ENCODE measurements around the gene PSMD2.

Gene PSMD2

GRCh38 chr3:184328516-184328915, 29.5 kb downstream of the PSMD2 start:
- no peaks in the 10 kb centered on the region for H3K27me3 ChIP-seq (replicated peaks; ENCODE audit: control insufficient read depth, insufficient read depth, low read length)
- DNase-seq (ENCODE audit: extremely low read depth, insufficient read length), result no peak
- H3K36me3 ChIP-seq (ENCODE audit: control insufficient read depth, insufficient read depth, low read length), result peaks cover 59% of the 10 kb centered on the region
- H3K4me3 ChIP-seq (replicated peaks; ENCODE audit: low read depth, low read length), result no peak overlapping the region
- no peak for TF ChIP-seq CTCF (IDR thresholded peaks at IDR 0.05; ENCODE audit: insufficient read depth, low read length, poor library complexity, severe bottlenecking)

GRCh38 chr3:184332370-184333090, 33.5 kb downstream of the PSMD2 start:
- no peak for DNase-seq (ENCODE audit: extremely low read depth, insufficient read length)
- no peak for TF ChIP-seq CTCF (IDR thresholded peaks at IDR 0.05; ENCODE audit: insufficient read depth, low read length, poor library complexity, severe bottlenecking)
- Histone ChIP-seq H3K36me3 (ENCODE audit: control insufficient read depth, insufficient read depth, low read length) (peaks cover 36% of the 10 kb centered on the region), H3K27me3 (replicated peaks; ENCODE audit: control insufficient read depth, insufficient read depth, low read length) (no peaks in the 10 kb centered on the region), H3K4me3 (replicated peaks; ENCODE audit: low read depth, low read length) (no peak overlapping the region)

- DNase-seq (ENCODE audit: extremely low read depth, insufficient read length), result no peak
- no peak for TF ChIP-seq CTCF (IDR thresholded peaks at IDR 0.05; ENCODE audit: insufficient read depth, low read length, poor library complexity, severe bottlenecking)
- peaks cover 32% of the 10 kb centered on the region for H3K36me3 ChIP-seq (ENCODE audit: control insufficient read depth, insufficient read depth, low read length)
- H3K4me3 ChIP-seq (replicated peaks; ENCODE audit: low read depth, low read length), result no peak overlapping the region
- H3K27me3 ChIP-seq (replicated peaks; ENCODE audit: control insufficient read depth, insufficient read depth, low read length), result no peaks in the 10 kb centered on the region
Measured at GRCh38 chr3:184333190-184333589, 34.1 kb downstream of the PSMD2 start.

GRCh38 chr3:184333700-184334099, 34.7 kb downstream of the PSMD2 start:
- Histone ChIP-seq H3K36me3 (ENCODE audit: control insufficient read depth, insufficient read depth, low read length) (peaks cover 29% of the 10 kb centered on the region), H3K4me3 (replicated peaks; ENCODE audit: low read depth, low read length) (no peak overlapping the region), H3K27me3 (replicated peaks; ENCODE audit: control insufficient read depth, insufficient read depth, low read length) (no peaks in the 10 kb centered on the region)
- no peak for TF ChIP-seq CTCF (IDR thresholded peaks at IDR 0.05; ENCODE audit: insufficient read depth, low read length, poor library complexity, severe bottlenecking)
- DNase-seq (ENCODE audit: extremely low read depth, insufficient read length), result no peak

GRCh38 chr3:184334470-184335158, 35.6 kb downstream of the PSMD2 start:
- Histone ChIP-seq H3K4me3 (replicated peaks; ENCODE audit: low read depth, low read length) (no peak overlapping the region), H3K36me3 (ENCODE audit: control insufficient read depth, insufficient read depth, low read length) (peaks cover 25% of the 10 kb centered on the region), H3K27me3 (replicated peaks; ENCODE audit: control insufficient read depth, insufficient read depth, low read length) (no peaks in the 10 kb centered on the region)
- no peak for DNase-seq (ENCODE audit: extremely low read depth, insufficient read length)
- TF ChIP-seq CTCF (IDR thresholded peaks at IDR 0.05; ENCODE audit: insufficient read depth, low read length, poor library complexity, severe bottlenecking), result no peak
